Right renal cortex interstitium (tissue), 3 donors: ENCODE results near the gene TUT7. TPM values are rescaled to one million over a fixed set of nuclear protein-coding genes. Genes with fewer than 3 reads are reported as not detected.
"Not testable (repeated sequence)": the region's sequence is repeated elsewhere in the genome, so short reads cannot be mapped to it uniquely, and the experiment has no call there.

Experiments
- DNase-seq, 3 donors: peaks; one replicate each; pipeline ENCODE4 v3.0.0-alpha.2; 2013; ENCODE audit warnings: low read depth in 3 of 3, low spot score in 2 of 3
- polyA plus RNA-seq, 3 donors: library from polyadenylated mRNA; unstranded; fragments of 120-200 nt; gene quantifications; one replicate each; pipeline ENCODE4 v1.2.1, GENCODE V29; 2013; ENCODE audit not compliant: insufficient read length in 3 of 3

TUT7 gene
- polyA plus RNA-seq, 3 donors: 27.3 to 31.1 (median 28.9) TPM

DNA sequence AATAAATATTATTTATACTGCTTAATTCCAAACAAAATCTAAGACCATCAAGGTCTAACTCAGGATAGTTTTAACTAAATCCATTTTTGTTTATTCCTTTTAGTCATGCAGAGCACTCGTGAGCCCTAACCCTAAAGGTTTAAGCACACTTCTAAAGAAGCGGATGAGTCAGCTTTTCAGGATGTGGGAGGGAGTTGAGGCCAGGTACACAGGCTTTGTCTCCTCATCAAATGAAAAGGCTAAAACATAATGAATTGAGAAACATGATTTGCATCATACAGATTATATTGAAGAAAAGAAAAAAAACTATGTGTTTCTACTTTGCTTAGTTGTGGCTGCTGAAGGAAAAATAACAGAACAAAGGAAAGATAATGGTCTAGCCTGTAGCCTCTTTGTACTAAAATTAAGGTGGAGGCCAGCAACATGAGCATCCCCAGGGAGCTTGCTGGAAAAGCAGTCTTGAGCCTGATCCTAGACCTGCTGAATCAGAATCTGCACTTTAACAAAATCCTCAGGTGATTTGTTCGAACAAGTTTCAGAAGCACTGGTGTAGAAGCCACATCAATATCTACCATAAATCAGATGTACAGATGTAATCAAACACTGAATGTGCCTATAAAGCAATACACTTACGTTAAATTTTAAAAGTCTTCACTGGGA is 50.8 kb downstream of the TUT7 start:
- no peak for DNase-seq

DNA sequence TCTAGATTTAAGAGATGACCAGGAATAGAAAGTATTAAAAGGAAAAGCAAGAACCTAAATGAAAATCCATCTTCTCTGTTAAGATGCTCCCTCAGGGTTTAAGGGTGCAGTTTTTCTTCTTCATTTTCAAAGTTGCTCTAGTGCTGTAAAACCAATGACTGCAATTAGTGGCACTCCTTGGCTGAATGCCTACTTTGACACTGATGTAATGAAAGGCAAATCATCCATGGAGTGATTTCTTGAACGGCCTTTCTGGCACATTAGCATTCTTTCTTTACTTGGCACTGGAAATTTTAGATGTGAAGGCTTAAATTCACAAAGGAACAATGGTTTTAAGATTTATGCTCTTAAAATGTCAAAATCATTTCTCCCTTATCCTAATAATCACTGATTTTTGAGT is 52.5 kb downstream of the TUT7 start:
- no peak for DNase-seq

DNA sequence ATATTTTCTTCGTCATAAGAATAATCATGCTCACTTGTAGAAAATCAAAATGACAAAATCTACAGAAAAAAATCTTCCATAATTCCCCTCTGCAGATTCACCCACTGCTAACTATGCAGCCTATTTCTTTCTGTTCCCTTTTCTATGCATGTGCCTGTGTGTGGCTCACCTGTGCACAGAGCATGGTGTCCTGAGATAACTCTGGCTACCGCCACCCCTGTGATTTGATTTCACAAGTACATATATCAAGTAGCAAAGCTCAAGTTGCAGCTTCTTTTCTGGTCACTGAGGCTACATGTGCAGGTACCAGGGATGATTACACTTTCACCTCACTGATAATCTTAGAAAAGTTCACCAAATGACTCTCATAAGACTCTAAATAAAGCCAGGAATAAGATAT is 53.5 kb downstream of the TUT7 start:
- DNase-seq: no peak

DNA sequence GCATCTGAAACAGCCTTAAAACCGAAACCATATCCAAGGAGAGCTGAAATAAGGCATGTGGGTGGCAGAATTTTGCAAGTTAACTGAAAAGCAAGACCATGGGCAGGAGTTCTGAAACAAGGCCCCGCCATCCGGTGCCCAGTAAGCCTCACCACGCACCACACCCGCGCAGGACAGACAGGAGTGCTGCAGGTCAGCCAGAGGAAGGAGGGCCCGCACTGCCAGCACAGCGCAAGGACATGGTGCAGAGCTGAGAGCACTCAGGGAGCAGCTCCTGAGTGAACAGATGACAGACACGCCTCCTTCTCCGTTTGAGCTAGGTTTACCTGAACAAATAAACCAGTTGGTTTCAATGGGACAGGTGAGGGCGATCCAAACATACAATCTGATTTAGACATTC is 55.3 kb downstream of the TUT7 start:
- DNase-seq: no peak

DNA sequence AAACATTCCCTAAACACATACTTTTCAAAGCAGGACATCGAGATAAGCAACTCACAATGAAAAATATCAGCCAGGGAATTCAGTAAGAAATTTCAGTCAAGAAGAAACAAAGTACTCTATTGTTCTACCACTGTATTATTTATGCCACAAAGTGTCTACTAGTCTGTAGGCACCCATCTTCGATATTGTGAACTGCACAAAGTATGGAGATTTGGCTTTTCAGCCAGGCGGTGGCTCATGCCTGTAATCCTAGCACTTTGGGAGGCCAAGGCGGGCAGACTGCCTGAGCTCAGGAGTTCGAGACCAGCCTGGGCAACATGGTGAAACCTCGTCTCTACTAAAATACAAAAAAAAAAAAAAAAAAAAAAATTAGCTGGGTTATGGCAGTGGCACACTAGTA is 63.9 kb downstream of the TUT7 start:
- DNase-seq: not testable (repeated sequence)

DNA sequence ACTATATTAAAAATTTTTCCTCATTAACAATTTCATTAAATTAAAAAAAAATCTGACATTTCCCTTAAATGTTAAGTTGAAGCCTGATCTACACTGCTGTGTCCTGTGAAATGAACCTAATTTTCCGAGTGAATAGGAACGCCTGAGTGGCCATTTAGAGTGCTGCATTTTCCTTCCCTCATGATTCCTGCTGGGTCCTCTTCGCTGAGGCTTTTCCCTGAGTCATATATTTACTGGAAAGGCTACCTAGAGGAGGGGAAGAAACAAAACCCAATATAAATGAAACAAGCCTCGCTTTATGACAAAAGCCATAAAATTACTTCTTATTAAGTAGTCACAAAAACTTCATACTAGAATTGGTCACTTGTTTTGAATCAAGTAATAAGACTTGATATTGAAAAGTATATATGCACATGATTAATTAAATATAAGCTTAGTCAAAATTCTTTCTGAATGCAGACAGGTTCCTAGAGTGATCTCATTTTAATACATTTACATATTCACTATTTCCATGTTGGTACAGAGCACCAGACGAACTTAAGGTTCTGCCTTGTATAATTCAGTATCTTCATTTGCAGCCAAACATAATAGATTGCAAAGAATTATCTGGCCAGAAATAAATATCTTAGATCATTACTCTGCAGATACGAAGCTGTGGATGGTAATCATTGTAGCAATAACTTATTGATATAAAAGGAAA is 65.6 kb downstream of the TUT7 start:
- no peak for DNase-seq

DNA sequence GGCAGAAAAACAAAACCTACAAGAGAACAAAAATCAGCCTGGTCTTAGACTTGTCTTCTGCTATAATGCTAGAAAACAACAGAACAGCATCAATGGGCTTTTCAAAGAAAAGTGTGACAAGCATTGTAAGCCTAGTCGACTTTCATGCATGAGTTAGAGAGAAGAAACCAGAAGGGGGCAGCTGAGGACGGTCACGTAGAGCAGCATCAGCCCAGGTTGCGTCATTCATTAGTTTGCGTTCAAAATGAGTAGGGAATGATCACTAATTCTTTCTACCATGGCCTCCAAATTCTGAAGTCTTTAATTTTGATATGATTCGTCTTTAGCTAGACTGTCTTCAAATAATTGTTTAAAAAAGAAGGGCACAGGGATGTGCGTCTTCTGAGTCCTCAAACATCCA is 67.2 kb downstream of the TUT7 start:
- DNase-seq: no peak

DNA sequence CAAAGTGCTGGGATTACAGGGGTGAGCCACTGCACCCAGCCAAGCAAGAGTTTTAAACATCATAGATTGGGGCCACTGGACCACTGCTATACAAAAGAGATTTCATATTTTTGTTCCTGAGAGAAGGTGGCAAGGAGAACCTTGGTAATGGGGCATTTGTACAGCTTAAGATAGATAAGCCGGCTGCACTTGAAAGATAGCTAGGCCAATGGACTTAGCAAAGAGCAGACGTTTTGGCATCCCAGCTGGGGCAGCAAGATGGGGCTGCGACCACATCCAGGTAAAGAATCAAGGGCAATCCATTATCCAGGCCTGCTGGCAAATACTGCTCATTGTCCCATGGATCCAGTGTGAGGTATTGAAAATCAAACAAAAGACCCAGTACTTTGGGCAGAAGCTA is 67.9 kb downstream of the TUT7 start:
- DNase-seq: no peak

DNA sequence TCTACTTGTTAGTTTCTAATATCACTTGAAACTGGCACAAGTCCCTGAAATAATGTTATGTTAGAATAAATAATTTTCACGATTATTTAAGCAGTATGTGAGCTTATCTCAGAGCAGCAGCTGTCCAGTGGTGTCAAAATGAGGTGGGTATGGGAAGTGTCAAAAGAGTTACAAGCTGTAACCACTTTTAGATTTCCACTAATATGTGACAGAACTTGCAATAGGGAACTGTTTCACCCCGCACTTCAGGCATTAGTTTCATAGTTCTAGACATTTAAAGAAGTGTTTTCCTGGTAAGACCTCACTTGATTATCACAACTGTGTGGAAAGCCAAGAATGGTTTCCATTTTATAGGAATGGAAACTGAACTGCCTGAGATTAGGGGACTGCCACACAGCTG is 68.9 kb downstream of the TUT7 start:
- DNase-seq: no peak

DNA sequence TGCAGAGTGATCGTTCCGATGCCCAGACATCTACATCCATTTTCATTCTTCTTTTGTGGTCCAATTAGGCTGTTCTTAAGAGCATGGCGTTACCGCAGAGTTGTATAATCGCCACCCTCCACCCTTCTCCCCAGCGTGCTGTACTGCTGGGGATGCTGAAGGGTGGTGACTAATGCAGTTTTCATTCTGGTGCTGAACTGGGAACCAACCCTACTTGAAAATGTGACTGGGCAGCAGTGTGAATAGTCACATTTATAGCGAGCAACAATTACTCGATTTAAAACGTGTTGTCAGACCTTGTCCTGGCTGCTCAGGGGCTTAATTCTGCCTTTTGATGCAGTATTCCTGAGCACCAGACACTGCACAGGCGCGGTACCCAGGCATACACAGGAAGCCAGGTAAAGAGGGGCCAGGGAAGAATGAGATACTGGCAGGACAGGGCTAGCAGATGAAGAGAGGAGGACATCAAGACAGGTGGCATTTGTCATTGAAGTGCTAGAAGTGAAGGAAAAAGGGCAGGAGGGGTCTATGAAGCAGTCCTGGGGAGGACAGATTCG is 71.2 kb downstream of the TUT7 start:
- no peak for DNase-seq

DNA sequence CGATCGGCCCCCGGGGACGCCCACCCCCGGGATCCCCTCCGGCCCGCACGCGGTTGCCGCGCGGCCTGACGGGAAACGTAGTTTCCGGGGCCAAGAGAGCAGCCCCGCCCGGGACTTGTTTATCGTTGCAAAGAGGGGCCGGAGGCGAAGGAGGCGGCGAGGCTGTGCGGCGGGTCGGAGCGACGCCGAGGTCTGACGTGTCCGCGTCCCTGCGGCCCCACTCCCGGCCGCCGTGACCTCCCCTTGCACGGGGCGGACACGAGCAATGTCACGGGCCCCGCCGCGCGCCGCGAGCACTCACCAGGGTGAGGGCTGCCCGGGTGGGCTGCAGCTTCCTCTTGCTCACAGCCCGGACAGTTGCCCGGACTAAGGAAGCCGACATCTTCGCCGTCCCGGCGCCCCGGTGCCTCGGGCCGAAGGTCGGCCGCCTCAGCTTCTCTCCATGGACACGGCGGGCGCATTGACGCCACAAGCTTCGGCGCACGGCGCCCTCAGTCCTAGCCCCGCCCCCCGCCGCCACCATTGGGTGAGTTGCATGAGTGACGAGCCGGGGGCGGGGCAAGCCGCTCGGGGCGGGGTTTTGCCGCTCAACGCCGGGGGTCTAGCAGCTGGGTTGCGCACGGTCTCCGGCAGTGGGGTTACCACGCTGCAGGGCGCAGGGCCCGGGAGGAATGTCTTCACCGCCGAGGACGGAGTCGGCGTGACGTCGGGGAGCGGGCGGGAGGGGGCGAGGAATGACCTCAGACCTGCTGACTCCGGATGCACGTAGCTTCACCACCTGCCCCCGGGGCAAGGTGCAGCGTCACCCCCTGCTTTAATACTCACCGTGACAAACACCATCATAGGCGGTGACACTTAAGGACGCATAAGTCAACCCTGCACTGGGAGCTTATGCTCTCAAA is 71.9 kb downstream of the TUT7 start, which contains the start of gene ISCA1:
ISCA1 (minus strand) TSS at position 462 of the 902 bp plus-strand sequence; CDS start at position 382, 80 bp downstream.
- peak; percentile 81 to 89 (median 87) for DNase-seq

DNA sequence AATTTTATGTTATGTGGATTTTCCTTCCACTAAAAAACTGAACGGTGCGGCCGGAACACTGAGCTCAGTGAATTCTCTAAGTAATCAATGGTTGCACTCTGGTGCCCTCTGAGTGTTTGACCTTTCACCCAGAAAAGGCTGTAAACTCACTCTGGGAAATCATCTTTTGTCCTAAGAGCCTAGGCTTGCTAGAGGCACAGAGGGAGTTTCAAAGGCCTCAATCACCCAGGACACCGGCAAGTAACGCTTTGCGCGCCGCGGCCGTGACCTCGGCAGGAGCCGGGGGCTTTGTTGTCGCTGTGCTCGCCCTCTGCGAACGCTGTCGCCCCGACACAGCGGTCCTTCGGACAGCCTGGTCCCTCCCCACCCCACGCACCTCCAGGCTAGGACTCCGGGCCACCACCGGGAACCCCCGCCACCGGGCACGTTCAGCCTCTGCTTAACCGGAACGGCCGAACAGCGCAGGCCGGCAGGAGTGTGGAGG is 72.6 kb downstream of the TUT7 start:
- DNase-seq: peak in 1 of 3 donors; percentile 26

DNA sequence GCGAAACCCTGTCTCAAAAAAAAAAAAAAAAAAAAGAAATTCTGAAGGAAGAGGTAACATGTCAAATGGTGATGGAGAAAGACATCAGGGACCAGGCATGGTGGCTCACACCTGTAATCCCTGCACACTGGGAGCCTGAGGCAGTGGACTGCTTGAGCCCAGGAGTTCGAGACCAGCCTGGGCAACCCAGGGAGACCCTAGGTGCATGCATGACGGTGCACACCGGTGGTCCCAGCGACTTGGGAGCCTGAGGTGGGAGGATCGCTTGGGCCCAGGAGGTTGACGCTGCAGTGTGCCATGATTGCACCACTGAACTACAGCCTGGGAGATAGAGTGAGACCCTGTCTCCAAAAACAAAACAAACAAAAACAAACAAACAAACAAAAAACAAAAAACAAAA is 73.6 kb downstream of the TUT7 start:
- DNase-seq: no peak

DNA sequence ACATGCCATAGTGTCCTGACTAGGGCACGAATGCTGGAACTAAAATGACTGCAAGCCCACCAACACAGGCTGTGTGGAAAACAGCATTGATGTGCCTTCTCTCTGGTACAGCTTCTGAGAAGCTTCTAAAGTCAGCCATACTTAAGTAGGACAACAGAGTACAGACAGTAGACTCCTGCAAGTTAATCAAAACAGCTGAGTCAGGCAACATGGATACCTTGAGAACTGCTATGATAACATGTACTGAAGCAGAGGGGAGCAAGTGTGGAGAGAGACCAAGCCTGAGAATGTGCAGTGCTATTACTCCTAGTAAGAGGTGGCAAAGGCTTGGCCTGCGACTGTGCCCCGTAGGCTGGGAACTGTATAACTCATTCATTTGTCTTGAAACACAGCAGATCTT is 74.4 kb downstream of the TUT7 start:
- DNase-seq: no peak

DNA sequence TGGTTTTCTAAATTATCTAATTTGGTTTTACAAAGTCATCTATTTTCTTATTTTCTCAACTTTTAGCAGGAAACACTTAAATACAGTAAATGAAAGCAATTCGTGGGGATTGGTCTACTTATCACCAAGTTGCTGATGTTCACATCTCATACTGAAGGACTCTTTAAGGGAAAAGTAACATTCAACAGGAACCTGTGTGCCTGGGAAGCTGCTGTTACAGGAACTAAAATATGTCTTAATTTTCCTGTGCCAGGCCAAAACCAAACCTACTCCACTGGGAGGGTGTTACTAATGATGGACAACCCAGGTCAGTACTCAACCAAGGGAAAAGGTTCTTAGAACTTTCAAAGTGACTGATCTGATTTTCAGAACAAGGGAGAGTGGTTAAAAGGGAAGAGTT is 77.1 kb downstream of the TUT7 start:
- no peak for DNase-seq

DNA sequence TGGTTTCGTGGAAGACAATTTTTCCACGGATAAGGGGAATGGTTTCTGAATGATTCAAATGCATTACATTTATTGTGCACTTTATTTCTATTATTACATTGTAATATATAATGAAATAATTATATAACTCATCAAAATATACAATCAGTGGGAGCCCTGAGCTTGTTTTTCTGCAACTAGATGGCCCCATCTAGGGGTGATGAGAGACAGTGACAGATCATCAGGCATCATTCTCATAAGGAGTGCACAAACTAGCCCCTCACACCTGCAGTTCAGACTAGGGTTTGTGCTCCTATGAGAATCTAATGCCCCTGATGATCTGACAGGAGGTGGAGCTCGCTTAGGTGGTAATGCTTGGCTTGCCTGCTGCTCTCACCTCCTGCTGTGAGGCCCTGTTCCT is 78.2 kb downstream of the TUT7 start:
- no peak for DNase-seq

DNA sequence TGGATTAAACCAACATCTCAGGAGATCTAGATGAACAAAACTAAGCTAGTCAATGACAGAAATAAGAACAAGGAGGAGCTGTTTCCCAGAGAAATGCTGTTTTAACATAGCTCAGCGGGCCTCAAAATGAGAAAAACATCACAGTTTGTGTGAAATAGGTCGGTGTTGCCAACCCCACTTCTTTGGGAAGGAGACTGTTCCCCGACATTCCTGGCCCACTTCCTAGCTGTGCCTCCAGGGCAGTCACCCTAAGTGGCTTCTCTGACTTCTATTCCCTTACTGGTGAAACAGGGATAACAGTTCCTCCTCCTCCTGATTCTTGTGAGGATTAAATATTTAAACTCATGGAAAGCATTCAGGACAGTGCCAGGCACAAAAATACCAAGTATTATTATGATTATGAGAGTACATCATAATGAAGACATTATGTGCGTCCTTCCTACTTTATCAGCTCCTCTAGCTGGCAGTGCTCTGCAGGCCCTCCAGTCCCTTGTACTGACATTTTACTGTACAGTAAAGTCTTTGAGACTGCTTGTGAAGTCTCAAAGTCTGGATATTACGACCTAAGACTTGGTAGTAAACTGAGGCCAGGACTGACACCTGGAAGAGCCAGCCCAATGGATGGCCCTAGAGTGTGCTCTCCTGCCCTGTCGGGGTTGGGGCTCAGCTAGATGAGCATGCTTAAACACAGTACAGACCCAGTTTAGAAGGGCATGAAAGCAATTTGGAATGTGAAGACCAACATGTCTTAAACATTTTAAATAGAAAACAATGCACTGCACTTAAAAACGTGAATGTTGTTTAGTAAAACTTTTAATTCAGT is 79.2 kb downstream of the TUT7 start:
- DNase-seq: no peak

DNA sequence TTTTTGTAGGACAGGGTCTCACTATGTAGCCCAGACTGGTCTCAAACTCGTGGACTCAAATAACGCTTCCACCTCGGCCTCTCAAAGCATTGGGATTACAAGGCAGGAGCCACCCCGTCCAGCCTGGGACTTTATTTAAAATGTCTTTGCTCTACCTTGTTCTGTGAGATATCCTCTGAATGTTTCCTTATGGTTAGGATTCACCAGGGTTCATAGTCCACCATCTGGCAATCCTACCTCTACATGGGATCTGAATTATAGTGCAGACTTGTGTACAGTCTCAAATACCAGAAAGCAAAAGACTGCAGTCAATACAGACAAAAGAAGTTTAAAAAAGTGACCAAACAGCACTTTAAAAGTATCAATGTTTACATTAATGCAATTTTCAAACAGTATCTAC is 82.0 kb downstream of the TUT7 start:
- DNase-seq: no peak

DNA sequence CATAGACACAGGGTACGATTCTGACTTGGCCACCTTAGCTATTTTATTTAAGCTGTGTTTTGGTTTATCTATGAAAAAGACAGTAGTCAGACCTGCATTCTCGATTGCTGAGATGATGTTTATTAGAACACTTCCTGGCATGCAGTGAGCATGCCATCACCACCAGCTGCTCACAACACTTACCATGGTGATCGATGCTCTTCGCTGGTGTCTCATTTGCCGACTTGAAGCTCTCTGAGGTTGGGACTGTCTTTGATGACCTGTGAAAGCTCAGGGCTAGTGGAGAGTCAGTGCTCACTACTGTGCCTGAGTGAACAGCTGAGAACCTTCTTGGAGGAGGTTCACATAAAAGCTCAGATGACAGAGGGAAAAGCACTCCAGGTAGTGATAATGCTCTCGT is 90.3 kb downstream of the TUT7 start:
- DNase-seq: no peak

DNA sequence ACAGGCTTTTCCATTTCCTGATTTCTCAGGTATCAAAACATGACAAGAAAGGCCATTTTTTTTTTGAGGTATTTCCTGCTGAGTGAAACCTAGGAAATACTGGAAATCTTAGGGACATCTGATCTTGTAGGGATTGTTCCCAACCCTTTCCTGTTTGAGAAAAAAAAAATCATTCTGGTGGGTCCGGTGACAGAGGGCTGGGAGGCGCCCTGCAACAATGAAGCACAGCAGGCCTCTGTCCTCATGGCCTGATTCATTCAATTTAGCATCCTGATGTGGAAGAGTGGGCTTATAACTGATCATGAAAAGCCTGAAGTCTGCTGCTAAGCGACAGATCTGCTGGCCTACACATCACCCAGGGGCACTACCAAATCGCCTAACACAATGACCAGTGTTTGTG is 91.7 kb downstream of the TUT7 start:
- DNase-seq: no peak
